Ovary (tissue), 9 donors: ENCODE results near the gene EYA4. TPM values are rescaled to one million over a fixed set of nuclear protein-coding genes. Genes with fewer than 3 reads are reported as not detected.

Experiments
- DNase-seq, 5 donors: peaks; one replicate each; pipeline ENCODE4 v3.0.0-alpha.2; 2019 to 2020
- H3K27ac ChIP-seq, 2 donors: fragments of 200-600 bp; one replicate each; pipeline versions ENCODE4 v1.5.1 to v1.8.0; 2019 to 2022
- H3K27me3 ChIP-seq: fragments of 200-600 bp; one replicate; pipeline ENCODE4 v1.8.0; 2022
- H3K36me3 ChIP-seq: fragments of 200-600 bp; sonication (generic); one replicate; pipeline ENCODE4 v1.5.1; 2019
- H3K4me1 ChIP-seq: one replicate; pipeline ENCODE4 v1.8.1; 2013; ENCODE audit warnings: mild to moderate bottlenecking, moderate library complexity; ENCODE audit not compliant: insufficient read depth
- H3K4me3 ChIP-seq: fragments of 200-600 bp; sonication (generic); one replicate; pipeline ENCODE4 v1.5.1; 2017
- H3K9me3 ChIP-seq, 2 donors: fragments of 200-600 bp in 1 of 2; sonication (generic) in 1 of 2; one replicate each; pipeline versions ENCODE4 v1.5.1 to v1.8.1; 2013 to 2019; ENCODE audit warnings: mild to moderate bottlenecking in 1 of 2, moderate library complexity in 1 of 2
- EP300 ChIP-seq: sonication (generic); formaldehyde crosslinking; IDR thresholded peaks from one replicate; pipeline ENCODE4 v1.6.1; 2017; ENCODE audit warnings: antibody characterized with exemption
- POLR2A ChIP-seq: fragments of 450-650 bp; IDR thresholded peaks from one replicate; pipeline ENCODE4 v1.6.1; 2017; ENCODE audit warnings: antibody characterized with exemption, mild to moderate bottlenecking, moderate library complexity
- WGBS, 3 donors: extraction: QIAGEN DNeasy Blood & Tissue Kit in 1 of 3; methylation state at CpG; one replicate each; pipeline versions ENCODE4 v1.1.5 to v1.1.7; 2013 to 2017; 5-methylcytosine and 5-hydroxymethylcytosine counted together
- intact Hi-C, 4 donors: fragments of 100-400 bp; cut with DNase I; formaldehyde crosslinking; loops; one replicate each; pipeline versions ENCODE4 v1.11.0 to v1.15.1; 2022 to 2023
- polyA plus RNA-seq, 2 donors: library from polyadenylated mRNA; stranded (reverse); fragments of 200-250 nt in 1 of 2; fragments of 350-450 nt in 1 of 2; fragmentation: Illumina TruSeq in 1 of 2; extraction: RNeasy Lipid Tissue Mini Kit (QIAGEN cat#74804) in 1 of 2; gene quantifications; one replicate each; pipeline ENCODE4 v1.2.3, GENCODE V29; 2013 to 2014
- total RNA-seq, 7 donors: library from RNA; depleted of rRNA in 2 of 7; stranded (reverse); fragments of >200 nt in 2 of 7; fragmentation: NEBNext Ultra II Directional in 3 of 7; extraction: Animal tissue kit (Norgen Biotek cat#: 25700) in 3 of 7; gene quantifications; one replicate each; pipeline versions ENCODE4 v1.1.0 to v1.2.4, GENCODE V29; 2016 to 2023
- TF ChIP-seq, protein P1 (sequence below), 3 donors: fragments of 450-650 bp in 2 of 3; fragments of 200-600 bp in 1 of 3; IDR thresholded peaks; one replicate each; pipeline versions ENCODE4 v1.5.1 to v1.8.0; 2016 to 2022; ENCODE audit warnings: antibody characterized with exemption in 3 of 3, mild to moderate bottlenecking in 1 of 3
- donor health status: DM: no; HTN: no; CAD: no; lungs with moderate emphysema.
- donor health status: DM: no; HTN: no; CAD: no.
- donor health status: Bipolar disorder and iron deficiency.
- donor health status: DM: yes; HTN: yes; CAD: no.
- donor health status: DM: no; HTN: no; CAD: no.
- donor health status: DM: yes; HTN: yes; CAD: no.

Gene EYA4
- total and polyA plus RNA-seq, 9 donors: 0.08 to 17.8 (median 2.0) TPM

DNA sequence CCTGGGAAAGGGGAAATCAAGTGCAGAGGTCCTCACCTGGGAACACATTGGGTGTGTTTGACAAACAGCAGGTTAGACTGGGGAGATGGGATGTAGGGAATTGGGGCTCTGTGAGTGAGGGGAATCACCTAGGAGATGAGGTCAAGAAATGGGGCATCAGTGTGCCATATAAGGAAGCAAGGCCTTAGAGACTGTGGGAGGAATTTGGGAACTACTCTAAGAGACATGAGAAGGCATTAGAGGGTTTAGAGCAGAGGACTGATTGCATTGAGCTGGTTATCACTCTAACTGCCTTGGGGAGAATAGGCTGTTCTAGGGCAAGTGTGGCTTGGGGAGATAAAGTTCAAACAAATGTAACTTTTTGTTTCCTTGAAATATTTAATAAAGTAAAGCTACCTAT lies 189.9 kb downstream of the EYA4 start:
- Histone ChIP-seq H3K4me1 (no peaks in the 10 kb centered on the region), H3K36me3 (no peaks in the 10 kb centered on the region), H3K4me3 (no peak overlapping the region), H3K9me3 (no peaks in the 10 kb centered on the region), H3K27ac (no peak overlapping the region), H3K27me3 (no peaks in the 10 kb centered on the region)
- no peak for DNase-seq
- intact Hi-C loops: no loop called here
- no peak for TF ChIP-seq POLR2A
- TF ChIP-seq, protein P1, sequence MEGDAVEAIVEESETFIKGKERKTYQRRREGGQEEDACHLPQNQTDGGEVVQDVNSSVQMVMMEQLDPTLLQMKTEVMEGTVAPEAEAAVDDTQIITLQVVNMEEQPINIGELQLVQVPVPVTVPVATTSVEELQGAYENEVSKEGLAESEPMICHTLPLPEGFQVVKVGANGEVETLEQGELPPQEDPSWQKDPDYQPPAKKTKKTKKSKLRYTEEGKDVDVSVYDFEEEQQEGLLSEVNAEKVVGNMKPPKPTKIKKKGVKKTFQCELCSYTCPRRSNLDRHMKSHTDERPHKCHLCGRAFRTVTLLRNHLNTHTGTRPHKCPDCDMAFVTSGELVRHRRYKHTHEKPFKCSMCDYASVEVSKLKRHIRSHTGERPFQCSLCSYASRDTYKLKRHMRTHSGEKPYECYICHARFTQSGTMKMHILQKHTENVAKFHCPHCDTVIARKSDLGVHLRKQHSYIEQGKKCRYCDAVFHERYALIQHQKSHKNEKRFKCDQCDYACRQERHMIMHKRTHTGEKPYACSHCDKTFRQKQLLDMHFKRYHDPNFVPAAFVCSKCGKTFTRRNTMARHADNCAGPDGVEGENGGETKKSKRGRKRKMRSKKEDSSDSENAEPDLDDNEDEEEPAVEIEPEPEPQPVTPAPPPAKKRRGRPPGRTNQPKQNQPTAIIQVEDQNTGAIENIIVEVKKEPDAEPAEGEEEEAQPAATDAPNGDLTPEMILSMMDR (IDR thresholded peaks at IDR 0.05): no peak
- TF ChIP-seq EP300: no peak

DNA sequence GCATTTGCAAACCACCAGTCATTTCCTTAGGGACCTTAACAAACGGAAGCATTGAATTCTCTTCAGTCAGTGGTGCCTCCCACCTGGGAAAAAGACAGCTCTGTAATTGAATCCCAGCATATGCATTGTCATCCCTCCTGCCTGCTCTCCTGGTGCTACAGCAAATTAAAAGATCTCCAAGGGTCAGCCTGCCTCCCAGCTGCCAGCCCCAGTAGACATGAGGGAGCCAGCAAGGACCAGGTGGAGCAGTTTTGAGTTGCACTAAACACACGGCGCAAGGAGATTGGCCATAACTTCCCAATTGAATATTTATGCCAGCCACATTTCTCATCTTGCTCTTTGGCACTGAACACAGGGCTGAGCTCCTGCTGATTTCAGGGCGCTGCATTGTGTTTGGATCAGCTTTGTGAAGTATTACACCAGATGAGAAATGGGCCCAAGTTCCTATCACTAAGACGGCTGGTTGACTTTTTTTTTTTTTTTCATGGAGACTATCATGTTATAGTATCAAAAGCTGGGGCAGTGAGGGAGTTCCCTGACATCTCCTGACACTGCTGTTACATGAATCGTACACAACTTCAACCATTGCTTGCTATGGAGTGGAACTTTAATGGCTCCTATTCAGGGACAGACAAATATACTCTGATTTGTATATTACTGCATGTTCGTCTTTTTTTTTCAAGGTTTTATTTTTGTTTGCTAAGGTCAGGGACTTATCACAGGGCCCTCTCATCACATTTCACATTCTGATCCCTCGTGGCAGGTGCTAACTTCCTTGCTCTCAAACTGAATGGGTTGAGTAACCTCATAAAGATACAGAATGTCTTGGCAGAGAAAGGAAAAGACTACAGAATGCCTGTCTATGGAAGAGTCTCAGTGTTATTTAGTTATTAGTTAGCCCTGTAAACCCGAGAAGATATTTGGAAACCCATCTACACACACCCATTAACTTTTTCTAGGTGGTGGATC lies 191.1 kb downstream of the EYA4 start:
- 55 to 63% (median 63%) methylated on average over 9 of the region's 9 CpGs for WGBS, 3 donors
- Histone ChIP-seq H3K27me3 (no peaks in the 10 kb centered on the region), H3K9me3 (no peaks in the 10 kb centered on the region), H3K27ac (no peak overlapping the region), H3K36me3 (no peaks in the 10 kb centered on the region), H3K4me1 (no peaks in the 10 kb centered on the region), H3K4me3 (no peak overlapping the region)
- DNase-seq: no peak
- TF ChIP-seq EP300: no peak
- TF ChIP-seq, protein P1 (IDR thresholded peaks at IDR 0.05): no peak
- TF ChIP-seq POLR2A: no peak
- intact Hi-C loops: no loop called here

DNA sequence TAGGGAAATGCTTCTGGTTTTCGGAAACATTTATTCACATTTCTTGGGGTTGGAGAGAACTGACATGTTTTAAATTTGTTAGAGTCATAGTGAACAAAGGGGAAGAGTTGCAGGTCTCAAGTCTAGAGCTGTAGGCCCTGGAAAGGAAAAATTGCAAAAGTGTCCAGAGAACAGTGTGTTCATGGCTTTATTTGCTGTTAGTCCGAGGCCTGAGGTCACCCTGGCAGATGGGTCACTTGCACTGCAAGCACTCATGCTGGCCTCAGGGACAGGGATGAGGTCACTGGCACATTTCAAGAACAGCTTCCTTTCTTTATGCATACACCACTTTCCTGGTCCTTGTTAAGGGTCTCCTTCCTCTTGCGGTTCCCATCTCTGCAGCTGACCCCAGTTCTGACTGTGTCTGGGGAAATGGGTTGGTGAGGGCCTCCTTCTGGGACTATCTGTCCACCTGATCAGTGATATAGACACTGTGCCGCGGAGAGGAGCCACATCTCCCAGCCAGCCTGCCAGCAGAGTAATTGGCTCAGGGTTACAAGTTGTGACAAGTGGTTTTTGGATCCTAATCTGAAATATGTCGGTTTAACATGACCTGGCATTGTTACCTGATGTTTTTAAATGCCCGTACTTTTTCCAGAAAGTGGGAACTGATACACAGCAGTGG lies 194.0 kb downstream of the EYA4 start:
- DNase-seq: no peak
- H3K27ac ChIP-seq: no peak overlapping the region
- H3K4me3 ChIP-seq: no peak overlapping the region
- no peaks in the 10 kb centered on the region for H3K4me1 ChIP-seq
- no peaks in the 10 kb centered on the region for H3K9me3 ChIP-seq
- intact Hi-C loops: no loop called here
- TF ChIP-seq POLR2A (no peak), EP300 (no peak)
- TF ChIP-seq, protein P1 (IDR thresholded peaks at IDR 0.05): no peak
- H3K36me3 ChIP-seq: no peaks in the 10 kb centered on the region
- H3K27me3 ChIP-seq: no peaks in the 10 kb centered on the region
- 85 to 88% (median 88%) methylated on average over 7 of the region's 7 CpGs for WGBS, 3 donors

DNA sequence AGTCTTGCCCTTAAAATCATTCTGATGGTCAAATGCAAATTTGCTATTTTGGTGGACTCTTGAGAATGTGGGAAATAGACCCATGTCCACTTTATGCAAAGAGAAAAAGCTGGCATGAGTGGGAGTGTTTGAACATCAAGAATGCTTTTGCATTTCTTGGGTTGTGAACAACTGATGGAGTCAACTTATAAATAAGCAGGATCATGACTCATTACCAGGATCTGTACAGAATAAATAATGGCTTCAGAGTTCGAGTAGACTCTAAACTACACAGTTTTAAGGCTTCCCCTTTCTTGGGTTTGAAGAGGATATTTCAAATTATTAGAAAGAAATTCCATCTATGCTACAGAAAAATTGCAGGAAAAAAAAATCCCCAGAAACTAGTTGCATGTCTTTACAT lies 195.5 kb downstream of the EYA4 start:
- H3K36me3 ChIP-seq: no peaks in the 10 kb centered on the region
- no peaks in the 10 kb centered on the region for H3K4me1 ChIP-seq
- H3K4me3 ChIP-seq: no peak overlapping the region
- intact Hi-C loops: no loop called here
- WGBS, 3 donors: 27 to 63% (median 42%) methylated on average over 1 of the region's 1 CpG
- H3K27me3 ChIP-seq: no peaks in the 10 kb centered on the region
- no peak overlapping the region for H3K27ac ChIP-seq
- DNase-seq: no peak
- no peak for TF ChIP-seq POLR2A
- TF ChIP-seq, protein P1 (IDR thresholded peaks at IDR 0.05): no peak
- no peak for TF ChIP-seq EP300
- no peaks in the 10 kb centered on the region for H3K9me3 ChIP-seq
